ENCODE results near the gene SELENOP. TPM values are rescaled to one million over a fixed set of nuclear protein-coding genes. Genes with fewer than 3 reads are reported as not detected.

The SELENOP gene
- total and polyA plus RNA-seq, 2 of the 8 experiments (the other 6 are each of a cell fraction or from before 2014, with no cell fraction given) = 5.5 to 19.4 TPM

DNA sequence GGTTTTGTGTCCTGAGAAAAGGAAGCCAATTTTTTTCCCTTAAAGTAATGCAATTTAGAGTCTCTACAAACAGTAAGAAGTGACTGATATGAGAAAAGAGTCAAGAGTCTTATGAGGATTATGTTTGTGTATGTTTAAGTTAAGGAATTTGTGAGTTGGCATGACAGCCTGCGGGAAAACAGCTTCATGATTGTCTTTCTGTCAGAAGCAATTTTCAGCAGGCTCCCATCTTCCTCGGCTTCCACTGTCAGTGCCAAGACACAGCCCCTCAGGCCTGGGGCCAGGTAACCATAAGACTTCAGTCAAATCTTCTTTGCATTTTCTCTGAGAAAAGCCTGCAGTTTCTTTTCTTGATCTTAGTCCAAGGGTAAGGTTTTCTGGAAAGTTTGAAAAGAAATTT is 17.0 kb upstream of the SELENOP start (continued):
- TF ChIP-seq ATF3 (IDR thresholded peaks at IDR 0.05; ENCODE audit: insufficient read depth, low read depth, low read length) = no peak
